NCI-H774 (cell line): ENCODE data around the gene GNAI2.
A peak's percentile ranks its signal among the peaks of the same experiment; 100 is the strongest.
"Not testable (repeated sequence)": the region's sequence is repeated elsewhere in the genome, so short reads cannot be mapped to it uniquely, and the experiment has no call there.

Source experiments
- DNase-seq: peaks from one replicate; lab custom pipeline; 2025; lab: John Stamatoyannopoulos, UW

Gene GNAI2

GRCh38 chr3:50264383-50264963 is 28.5 kb downstream of the GNAI2 start:
- DNase-seq: no peak

DNA sequence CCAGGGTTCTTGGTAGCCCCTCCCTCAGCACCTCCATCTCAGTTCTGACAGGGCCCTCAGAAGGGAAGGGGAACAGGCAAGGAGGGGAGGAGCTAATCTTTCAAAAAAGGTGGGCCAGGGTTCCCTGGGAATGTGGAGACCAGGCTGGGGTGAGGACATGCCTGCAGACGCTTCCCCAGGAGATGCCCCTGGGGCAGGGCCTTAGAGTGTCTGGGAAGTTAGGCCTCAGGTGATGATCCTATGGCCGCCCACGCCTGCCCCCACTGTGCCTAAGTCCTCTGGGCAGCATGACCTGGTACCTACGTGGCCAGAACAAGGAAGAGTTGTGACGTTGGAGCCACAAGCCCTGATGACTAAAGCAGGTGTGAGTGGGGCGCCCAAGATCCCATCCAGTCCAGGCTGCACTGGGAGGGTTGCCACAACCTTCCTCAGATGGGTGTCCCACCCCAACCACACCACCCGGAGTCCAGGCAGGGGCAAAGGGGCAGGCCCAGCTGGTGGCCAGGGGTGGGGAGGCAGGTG is 29.0 kb downstream of the GNAI2 start:
- DNase-seq: no peak

GRCh38 chr3:50265571-50265970 is 29.6 kb downstream of the GNAI2 start:
- DNase-seq: no peak

GRCh38 chr3:50266017-50266416 is 30.0 kb downstream of the GNAI2 start:
- DNase-seq: no peak

GRCh38 chr3:50266836-50267235 is 30.8 kb downstream of the GNAI2 start:
- no peak for DNase-seq

- no peak for DNase-seq
Observed at GRCh38 chr3:50267280-50267913, 31.4 kb downstream of the GNAI2 start.

- no peak for DNase-seq
Observed at GRCh38 chr3:50268276-50268675, 32.3 kb downstream of the GNAI2 start.

DNA sequence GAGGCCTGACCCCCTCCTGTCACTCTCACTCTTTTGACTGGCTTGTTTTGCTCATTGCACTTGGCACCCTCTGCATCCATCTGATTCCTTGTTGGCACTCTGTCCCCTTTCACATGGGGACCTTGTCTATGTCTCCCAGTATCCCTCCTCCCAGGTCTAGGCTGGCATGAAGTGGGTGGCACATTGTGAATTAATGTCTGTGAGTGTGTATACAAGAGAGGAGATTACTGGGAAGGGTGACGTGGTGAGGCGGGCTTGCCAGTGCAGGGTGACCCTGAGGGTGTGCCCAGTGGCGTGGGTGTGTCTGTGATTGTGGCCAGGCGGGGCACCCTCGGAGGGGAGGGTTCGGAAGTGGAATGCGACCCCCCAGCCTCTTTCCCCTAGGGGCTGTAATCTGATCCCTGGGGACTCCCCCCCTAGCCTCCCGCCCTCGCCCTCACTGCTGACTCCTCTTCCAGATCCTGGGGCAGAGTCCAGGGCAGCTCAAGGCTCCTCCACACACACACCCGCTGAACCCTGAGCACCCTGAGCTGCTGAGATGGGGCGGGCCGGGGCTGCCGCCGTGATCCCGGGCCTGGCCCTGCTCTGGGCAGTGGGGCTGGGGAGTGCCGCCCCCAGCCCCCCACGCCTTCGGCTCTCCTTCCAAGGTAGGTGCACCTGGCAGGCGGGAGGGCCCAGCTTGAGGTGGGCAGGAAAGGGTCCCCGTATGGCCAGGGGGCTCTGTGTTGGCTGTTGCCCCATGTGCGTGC is 32.9 kb downstream of the GNAI2 start, which contains the start of gene SEMA3B:
SEMA3B (plus strand) TSS at position 445 of the 749 bp plus-strand sequence; CDS start at position 539, 94 bp downstream.
- no peak for DNase-seq

GRCh38 chr3:50269460-50269859 is 33.5 kb downstream of the GNAI2 start:
- no peak for DNase-seq

DNA sequence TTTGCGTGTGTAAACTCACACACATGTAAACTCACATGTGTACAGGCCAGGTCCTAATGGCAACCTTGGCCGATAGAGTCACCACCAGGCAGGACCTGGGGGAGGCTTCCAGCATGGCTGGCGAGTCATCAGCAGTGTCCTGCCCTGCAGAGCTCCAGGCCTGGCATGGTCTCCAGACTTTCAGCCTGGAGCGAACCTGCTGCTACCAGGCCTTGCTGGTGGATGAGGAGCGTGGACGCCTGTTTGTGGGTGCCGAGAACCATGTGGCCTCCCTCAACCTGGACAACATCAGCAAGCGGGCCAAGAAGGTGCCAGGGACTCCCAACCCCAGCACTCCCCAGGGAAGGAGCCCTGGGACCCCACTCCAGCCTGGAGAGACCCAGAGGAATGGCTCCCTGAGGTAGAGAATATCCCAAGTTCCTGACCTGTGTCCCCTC is 34.0 kb downstream of the GNAI2 start:
- DNase-seq: no peak

DNA sequence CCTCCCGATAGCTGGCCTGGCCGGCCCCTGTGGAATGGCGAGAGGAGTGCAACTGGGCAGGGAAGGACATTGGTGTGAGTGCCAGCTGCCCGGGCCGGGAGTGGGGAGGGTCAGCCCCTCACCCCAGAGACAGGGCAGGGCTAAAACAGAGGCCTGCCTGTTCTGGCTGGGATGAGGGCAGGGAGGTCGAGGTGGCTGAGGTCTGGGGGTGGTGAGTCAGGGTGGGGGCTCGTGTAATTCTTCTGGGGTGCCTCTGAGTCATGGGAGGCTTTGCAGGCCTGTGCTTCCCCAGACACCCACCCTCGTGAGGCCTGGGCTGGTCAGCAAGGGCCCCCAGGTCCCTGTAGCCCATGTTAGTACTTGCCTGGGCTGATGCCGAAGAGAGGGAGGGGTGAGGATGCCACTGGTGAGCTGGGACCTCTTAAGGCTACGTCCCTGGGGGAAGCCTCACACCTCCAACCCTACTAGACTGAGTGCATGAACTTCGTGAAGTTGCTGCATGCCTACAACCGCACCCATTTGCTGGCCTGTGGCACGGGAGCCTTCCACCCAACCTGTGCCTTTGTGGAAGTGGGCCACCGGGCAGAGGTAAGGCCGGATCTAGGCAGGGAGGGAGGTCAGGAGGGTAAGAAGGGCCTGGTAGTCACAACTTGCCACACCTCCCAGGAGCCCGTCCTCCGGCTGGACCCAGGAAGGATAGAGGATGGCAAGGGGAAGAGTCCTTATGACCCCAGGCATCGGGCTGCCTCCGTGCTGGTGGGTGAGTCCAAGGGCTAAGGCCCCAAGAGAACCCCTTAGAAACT is 34.6 kb downstream of the GNAI2 start:
- no peak for DNase-seq

DNA sequence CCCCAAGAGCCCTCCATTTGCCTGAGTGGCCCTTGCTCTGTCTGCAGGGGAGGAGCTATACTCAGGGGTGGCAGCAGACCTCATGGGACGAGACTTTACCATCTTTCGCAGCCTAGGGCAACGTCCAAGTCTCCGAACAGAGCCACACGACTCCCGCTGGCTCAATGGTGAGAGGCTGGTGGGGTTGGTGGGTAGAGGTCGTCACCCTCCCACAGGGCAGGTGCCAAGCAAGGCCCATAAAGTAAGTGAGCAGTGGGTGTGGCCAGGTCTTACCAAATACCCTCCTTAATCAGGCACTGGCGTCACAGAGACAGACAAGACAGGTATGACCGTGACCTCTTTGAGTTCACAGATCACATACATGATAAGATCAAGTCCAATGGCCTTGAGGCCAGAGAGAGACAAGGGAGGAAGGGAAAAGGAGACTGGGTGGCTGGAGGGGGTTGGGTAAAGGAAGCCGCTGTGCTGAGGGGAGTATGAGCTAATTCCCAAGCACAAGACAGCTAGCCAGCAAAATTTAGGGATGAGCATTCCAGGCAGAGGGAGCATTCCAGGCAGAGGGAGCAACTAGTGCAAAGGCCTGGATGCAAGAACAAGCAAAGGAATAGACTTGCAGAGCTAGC is 35.4 kb downstream of the GNAI2 start:
- no peak for DNase-seq

DNA sequence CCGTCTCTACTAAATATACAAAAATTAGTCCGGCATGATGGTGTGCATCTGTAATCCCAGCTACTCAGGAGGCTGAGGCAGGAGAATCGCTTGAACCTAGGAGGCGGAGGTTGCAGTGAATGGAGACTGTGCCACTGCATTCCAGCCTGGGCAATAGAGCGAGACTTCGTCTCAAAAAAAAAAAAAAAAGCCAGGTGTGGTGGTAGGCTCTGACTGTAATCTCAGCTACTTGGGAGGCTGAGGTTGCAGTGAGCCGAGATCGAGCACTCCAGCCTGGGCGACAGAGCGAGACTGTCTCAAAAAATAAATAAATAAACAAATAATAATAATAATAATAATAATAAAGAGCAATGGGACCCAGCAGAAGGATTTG is 36.5 kb downstream of the GNAI2 start:
- not testable (repeated sequence) for DNase-seq

- DNase-seq: peak; percentile 56
Observed at GRCh38 chr3:50272911-50273688, 37.1 kb downstream of the GNAI2 start.

GRCh38 chr3:50273689-50274065 is 37.7 kb downstream of the GNAI2 start:
- DNase-seq: no peak

GRCh38 chr3:50274371-50275104 is 38.5 kb downstream of the GNAI2 start:
- peak; percentile 21 for DNase-seq

DNA sequence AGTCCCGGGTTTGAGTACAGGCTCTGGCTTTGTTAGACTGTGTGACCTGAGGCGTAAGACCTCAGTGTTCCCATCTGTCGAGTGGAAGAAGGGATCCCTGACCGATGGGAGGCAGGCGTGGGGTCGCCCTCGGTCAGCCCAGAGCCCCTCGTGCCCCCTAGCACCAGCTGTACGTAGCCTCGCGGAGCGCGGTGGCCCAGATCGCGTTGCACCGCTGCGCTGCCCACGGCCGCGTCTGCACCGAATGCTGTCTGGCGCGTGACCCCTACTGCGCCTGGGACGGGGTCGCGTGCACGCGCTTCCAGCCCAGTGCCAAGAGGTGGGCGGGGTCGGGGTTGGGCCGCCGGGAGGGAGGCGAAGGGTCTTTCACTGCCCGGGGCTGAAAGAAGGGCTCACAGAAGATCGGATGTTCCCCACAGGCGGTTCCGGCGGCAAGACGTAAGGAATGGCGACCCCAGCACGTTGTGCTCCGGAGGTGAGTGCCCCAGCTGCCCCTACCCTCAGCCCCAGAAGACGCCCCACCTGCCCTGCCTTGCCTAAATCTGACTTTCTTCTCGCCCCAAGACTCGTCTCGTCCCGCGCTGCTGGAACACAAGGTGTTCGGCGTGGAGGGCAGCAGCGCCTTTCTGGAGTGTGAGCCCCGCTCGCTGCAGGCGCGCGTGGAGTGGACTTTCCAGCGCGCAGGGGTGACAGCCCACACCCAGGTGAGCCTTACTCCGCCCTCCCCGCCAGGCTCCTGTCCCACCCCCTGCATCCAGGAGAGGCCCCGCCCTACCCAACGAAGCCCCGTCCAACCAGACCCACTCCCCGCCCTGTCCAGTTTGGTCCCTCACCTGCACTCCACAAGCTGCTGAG is 39.4 kb downstream of the GNAI2 start:
- no peak for DNase-seq

DNA sequence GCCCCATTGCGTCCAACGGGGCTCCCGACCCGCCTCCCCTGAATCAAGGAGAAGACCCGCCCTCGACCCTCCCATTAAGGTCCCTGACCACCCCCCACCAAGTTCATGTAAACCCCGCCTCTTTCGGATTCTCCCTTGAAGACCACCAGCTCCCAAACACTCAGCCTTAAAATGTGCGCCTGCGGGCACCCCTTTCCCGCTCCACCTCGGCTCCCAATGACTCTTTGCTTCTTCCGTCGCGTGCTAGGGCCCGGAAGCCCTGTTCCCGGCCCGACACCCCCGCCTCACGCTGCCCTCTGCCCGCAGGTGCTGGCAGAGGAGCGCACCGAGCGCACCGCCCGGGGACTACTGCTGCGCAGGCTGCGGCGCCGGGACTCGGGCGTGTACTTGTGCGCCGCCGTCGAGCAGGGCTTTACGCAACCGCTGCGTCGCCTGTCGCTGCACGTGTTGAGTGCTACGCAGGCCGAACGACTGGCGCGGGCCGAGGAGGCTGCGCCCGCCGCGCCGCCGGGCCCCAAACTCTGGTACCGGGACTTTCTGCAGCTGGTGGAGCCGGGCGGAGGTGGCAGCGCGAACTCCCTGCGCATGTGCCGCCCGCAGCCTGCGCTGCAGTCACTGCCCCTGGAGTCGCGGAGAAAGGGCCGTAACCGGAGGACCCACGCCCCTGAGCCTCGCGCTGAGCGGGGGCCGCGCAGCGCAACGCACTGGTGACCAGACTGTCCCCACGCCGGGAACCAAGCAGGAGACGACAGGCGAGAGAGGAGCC is 40.2 kb downstream of the GNAI2 start:
- DNase-seq: no peak

DNA sequence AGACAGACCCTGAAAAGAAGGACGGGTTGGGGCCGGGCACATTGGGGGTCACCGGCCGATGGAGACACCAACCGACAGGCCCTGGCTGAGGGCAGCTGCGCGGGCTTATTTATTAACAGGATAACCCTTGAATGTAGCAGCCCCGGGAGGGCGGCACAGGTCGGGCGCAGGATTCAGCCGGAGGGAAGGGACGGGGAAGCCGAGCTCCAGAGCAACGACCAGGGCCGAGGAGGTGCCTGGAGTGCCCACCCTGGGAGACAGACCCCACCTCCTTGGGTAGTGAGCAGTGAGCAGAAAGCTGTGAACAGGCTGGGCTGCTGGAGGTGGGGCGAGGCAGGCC is 40.7 kb downstream of the GNAI2 start:
- DNase-seq: no peak
